WERI-Rb-1 (cell line): ENCODE data around the gene PKD1L1.

ENCODE experiments used
- DNase-seq: peaks from one replicate; pipeline ENCODE4 v3.0.0-alpha.2; 2020
- H3K27ac ChIP-seq: fragments of 250-450 bp; sonication (Bioruptor Pico); 2 replicates; pipeline ENCODE4 v1.5.1; 2020; ENCODE audit warnings: mild to moderate bottlenecking, moderate library complexity
- H3K27me3 ChIP-seq: fragments of 250-450 bp; sonication (Bioruptor Pico); 2 replicates; pipeline ENCODE4 v1.5.1; 2021; ENCODE audit warnings: mild to moderate bottlenecking, low read depth, moderate library complexity; ENCODE audit not compliant: insufficient read depth, severe bottlenecking
- H3K36me3 ChIP-seq: fragments of 250-450 bp; sonication (Bioruptor Pico); 2 replicates; pipeline ENCODE4 v1.5.1; 2020; ENCODE audit warnings: mild to moderate bottlenecking, moderate library complexity
- H3K4me3 ChIP-seq: 2 replicates; pipeline ENCODE4 v1.5.1; 2011; ENCODE audit warnings: low read depth, mild to moderate bottlenecking, control low read depth, low read length
- H3K9me3 ChIP-seq: fragments of 250-450 bp; sonication (Bioruptor Pico); 2 replicates; pipeline ENCODE4 v1.5.1; 2021; ENCODE audit warnings: mild to moderate bottlenecking, moderate library complexity; ENCODE audit not compliant: severe bottlenecking
- TF ChIP-seq, protein P1 (sequence below): IDR thresholded peaks from 2 replicates; pipeline ENCODE4 v1.5.1; 2011; ENCODE audit warnings: low read depth, mild to moderate bottlenecking, control low read depth, inconsistent platforms, low read length

The PKD1L1 gene

DNA sequence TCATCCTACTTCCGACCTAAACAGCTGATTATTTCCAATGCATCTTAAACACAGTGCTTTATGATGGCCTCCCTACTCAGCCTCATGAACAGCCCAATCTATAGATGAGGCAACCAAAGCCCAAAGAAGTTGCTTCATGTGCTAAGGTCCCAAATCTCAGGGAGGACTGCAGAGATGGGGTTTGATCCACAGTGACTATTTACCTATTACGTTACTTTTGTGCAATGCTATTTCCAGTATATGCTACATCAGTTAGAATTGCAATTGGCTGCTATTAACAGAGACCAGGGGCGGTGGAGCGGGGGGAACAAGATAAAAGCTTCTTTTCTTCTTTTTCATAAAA lies 213.3 kb downstream of the PKD1L1 start:
- no peaks in the 10 kb centered on the region for H3K27me3 ChIP-seq
- no peak overlapping the region for H3K4me3 ChIP-seq
- H3K27ac ChIP-seq, result no peak overlapping the region
- H3K36me3 ChIP-seq, result no peaks in the 10 kb centered on the region
- DNase-seq, result no peak
- TF ChIP-seq, protein P1, sequence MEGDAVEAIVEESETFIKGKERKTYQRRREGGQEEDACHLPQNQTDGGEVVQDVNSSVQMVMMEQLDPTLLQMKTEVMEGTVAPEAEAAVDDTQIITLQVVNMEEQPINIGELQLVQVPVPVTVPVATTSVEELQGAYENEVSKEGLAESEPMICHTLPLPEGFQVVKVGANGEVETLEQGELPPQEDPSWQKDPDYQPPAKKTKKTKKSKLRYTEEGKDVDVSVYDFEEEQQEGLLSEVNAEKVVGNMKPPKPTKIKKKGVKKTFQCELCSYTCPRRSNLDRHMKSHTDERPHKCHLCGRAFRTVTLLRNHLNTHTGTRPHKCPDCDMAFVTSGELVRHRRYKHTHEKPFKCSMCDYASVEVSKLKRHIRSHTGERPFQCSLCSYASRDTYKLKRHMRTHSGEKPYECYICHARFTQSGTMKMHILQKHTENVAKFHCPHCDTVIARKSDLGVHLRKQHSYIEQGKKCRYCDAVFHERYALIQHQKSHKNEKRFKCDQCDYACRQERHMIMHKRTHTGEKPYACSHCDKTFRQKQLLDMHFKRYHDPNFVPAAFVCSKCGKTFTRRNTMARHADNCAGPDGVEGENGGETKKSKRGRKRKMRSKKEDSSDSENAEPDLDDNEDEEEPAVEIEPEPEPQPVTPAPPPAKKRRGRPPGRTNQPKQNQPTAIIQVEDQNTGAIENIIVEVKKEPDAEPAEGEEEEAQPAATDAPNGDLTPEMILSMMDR, result no peak
- no peaks in the 10 kb centered on the region for H3K9me3 ChIP-seq

DNA sequence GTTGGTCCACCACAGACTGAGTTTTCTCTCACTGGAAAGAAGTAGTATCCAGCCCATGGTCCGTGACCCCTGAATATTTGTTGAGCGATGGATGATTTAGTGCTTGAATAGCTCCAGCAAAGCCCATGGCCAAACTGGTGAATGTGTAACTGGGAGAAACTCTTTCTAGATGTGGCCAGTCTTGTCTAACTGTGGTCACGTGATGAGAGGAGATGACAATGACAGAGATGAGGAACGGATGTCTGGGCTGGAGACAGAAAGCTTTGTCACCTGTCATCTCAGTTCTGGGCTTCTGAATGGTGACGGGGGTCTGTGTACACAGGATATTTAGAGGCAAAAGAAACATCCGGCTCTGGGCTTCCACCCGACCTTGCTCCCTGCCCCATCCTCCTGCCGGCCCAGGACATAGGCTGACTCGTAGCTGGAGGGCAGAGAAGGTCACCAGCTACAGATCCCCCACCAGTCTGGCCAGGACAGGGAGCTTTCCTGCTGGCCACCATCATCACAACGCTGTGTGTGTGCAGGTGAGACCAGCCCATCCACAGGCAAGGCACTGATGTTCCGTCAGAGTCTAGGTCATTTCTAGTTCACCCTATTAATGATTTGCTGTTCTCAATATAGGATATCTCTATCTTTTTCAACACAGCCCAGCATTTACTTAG lies 213.8 kb downstream of the PKD1L1 start:
- TF ChIP-seq, protein P1, result no peak

DNA sequence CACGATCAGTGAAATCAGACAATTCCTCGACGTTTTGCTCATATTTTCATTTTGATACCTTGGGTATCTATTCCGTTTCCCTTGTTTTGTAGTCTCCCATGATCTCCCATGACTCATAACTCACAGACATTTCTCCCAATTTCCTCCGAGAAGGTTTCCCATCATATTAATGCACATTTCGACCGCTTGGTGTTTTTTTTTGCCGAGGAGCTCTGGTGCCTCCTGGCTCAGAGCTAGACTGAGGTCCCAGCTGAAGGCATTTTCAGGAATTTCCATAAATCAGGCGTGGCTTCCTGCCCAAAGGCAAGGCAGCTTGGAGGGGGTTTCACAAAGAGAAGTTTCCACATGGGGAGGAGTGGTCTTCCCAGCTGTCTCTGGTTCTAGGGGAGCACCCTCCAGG lies 218.1 kb downstream of the PKD1L1 start:
- no peak for DNase-seq
- H3K27me3 ChIP-seq, result no peaks in the 10 kb centered on the region
- no peak overlapping the region for H3K4me3 ChIP-seq
- H3K9me3 ChIP-seq, result no peaks in the 10 kb centered on the region
- H3K36me3 ChIP-seq, result no peaks in the 10 kb centered on the region
- TF ChIP-seq, protein P1, result no peak
- H3K27ac ChIP-seq, result no peak overlapping the region

More for the DNA sequence above, 213.8 kb downstream of the PKD1L1 start:
- no peak for DNase-seq
- Histone ChIP-seq H3K27ac (no peak overlapping the region), H3K4me3 (no peak overlapping the region), H3K9me3 (no peaks in the 10 kb centered on the region), H3K27me3 (no peaks in the 10 kb centered on the region), H3K36me3 (no peaks in the 10 kb centered on the region)

DNA sequence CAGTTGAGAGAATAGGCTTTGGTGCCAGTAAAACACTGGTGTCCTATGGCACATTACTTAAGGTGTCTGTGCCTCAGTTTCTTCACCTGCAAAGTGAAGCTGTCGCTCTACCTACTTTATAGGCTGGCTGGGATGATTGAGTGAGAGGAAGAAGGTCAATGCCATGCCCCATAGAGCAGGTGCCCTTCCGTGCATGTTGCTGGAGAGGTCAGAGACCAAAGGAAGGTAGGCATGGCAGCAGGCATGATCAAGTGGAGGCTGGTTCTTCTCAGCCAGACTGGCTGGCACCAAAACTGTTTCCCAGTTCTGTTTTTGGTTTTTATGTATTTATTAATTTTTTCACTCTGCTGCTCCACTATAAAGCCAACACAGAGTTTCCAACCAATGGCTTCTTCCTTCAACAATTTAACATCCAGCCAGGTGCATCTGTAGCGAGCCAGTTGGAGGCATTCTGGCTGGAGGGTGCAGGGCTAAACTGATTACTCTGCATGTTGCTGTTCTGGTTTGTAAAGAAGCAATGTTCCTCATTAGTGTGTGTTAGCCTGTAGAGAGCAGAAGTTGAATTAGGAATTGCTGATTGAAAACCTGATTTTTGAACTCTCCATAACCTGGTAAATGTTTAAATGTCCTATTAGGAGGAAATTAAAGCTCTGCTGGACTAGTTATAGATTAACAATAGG lies 222.1 kb downstream of the PKD1L1 start:
- no peak for DNase-seq

DNA sequence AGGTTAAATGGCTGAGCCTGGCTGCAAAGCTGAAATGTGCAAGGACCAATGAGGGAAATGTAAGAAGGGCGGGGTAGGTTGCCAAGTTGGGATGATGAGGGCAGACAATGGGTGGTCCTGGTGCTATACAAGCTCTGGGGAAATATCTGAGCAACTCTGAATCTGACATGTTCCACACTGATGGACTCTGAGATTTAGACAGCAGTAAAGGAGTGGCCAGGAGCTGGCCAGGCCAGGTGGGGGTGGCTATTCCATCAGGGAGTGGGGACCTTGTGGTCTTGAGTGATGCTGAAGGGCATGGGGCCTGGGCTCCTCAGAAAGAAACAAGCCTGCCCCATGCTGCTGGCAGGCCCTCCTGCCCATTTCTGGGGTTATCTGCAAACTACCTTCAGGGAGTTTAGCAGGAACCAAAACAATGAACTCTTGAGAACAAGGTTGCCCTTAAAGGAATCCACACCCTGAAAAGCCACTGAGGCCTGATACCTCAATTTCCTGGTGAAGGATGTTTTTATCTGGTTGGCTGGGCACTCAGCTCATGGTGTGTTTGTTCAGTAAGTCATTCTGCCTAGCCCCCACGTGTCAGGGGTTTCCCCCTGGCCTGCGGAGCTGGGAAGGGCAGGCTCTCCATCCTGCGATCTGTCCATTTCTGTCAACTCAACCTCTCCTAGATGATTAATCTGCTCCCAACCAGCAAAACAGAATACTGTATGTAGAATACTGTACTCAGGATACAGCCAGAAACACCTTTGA lies 223.1 kb downstream of the PKD1L1 start:
- no peak for DNase-seq
- TF ChIP-seq, protein P1, result no peak
- Histone ChIP-seq H3K27me3 (no peaks in the 10 kb centered on the region), H3K9me3 (no peaks in the 10 kb centered on the region), H3K27ac (no peak overlapping the region), H3K4me3 (no peak overlapping the region), H3K36me3 (no peaks in the 10 kb centered on the region)

More for the DNA sequence above, 222.1 kb downstream of the PKD1L1 start:
- Histone ChIP-seq H3K36me3 (no peaks in the 10 kb centered on the region), H3K27ac (no peak overlapping the region), H3K27me3 (no peaks in the 10 kb centered on the region), H3K9me3 (no peaks in the 10 kb centered on the region), H3K4me3 (no peak overlapping the region)
- TF ChIP-seq, protein P1, result no peak
